Parathyroid adenoma (tissue), 2 donors: ENCODE measurements around the gene C1QTNF4.

Source experiments
- H2AFZ ChIP-seq: fragments of 300-600 bp; sonication (generic); one replicate; pipeline ENCODE4 v1.7.0; 2017; ENCODE audit warnings: antibody characterized with exemption, mild to moderate bottlenecking
- H3K27ac ChIP-seq: fragments of 300-600 bp; sonication (generic); one replicate; pipeline ENCODE4 v1.7.0; 2017
- H3K27me3 ChIP-seq: fragments of 300-600 bp; sonication (generic); one replicate; pipeline ENCODE4 v1.7.0; 2017; ENCODE audit warnings: low read length; ENCODE audit not compliant: control insufficient read depth, insufficient read depth
- H3K36me3 ChIP-seq: fragments of 300-600 bp; sonication (generic); one replicate; pipeline ENCODE4 v1.7.0; 2017; ENCODE audit warnings: low read length; ENCODE audit not compliant: control insufficient read depth, insufficient read depth
- H3K4me1 ChIP-seq: fragments of 300-600 bp; sonication (generic); one replicate; pipeline ENCODE4 v1.7.0; 2017; ENCODE audit warnings: control low read depth
- H3K4me2 ChIP-seq: fragments of 300-600 bp; sonication (generic); one replicate; pipeline ENCODE4 v1.7.0; 2017; ENCODE audit warnings: low read length
- H3K4me3 ChIP-seq: fragments of 300-600 bp; sonication (generic); one replicate; pipeline ENCODE4 v1.7.0; 2017; ENCODE audit warnings: low read depth, low read length
- H3K79me2 ChIP-seq: fragments of 300-600 bp; sonication (generic); one replicate; pipeline ENCODE4 v1.7.0; 2017; ENCODE audit warnings: control low read depth
- H3K9ac ChIP-seq: fragments of 300-600 bp; sonication (generic); one replicate; pipeline ENCODE4 v1.7.0; 2017; ENCODE audit warnings: mild to moderate bottlenecking
- H3K9me3 ChIP-seq: fragments of 300-600 bp; sonication (generic); one replicate; pipeline ENCODE4 v1.7.0; 2017; ENCODE audit warnings: low read length; ENCODE audit not compliant: control insufficient read depth
- CTCF ChIP-seq: fragments of 300-600 bp; sonication (generic); IDR thresholded peaks from one replicate; pipeline ENCODE4 v1.7.0; 2017; ENCODE audit warnings: antibody characterized with exemption, mild to moderate bottlenecking
- donor health status: primary hyperparathyroidism.

C1QTNF4 gene

GRCh38 chr11:47631473-47631872, 37.3 kb upstream of the C1QTNF4 start:
- no peak for TF ChIP-seq CTCF

GRCh38 chr11:47628026-47628425, 33.8 kb upstream of the C1QTNF4 start:
- H3K4me1 ChIP-seq, result no peaks in the 10 kb centered on the region
- no peak overlapping the region for H3K4me3 ChIP-seq
- TF ChIP-seq CTCF, result no peak
- no peak overlapping the region for H2AFZ ChIP-seq
- H3K4me2 ChIP-seq, result no peak overlapping the region
- H3K9me3 ChIP-seq, result no peaks in the 10 kb centered on the region
- no peaks in the 10 kb centered on the region for H3K36me3 ChIP-seq
- H3K27ac ChIP-seq, result no peak overlapping the region
- H3K79me2 ChIP-seq, result no peaks in the 10 kb centered on the region
- H3K9ac ChIP-seq, result no peak overlapping the region
- H3K27me3 ChIP-seq, result no peaks in the 10 kb centered on the region

More at GRCh38 chr11:47631473-47631872, 37.3 kb upstream of the C1QTNF4 start:
- Histone ChIP-seq H3K4me2 (no peak overlapping the region), H3K36me3 (no peaks in the 10 kb centered on the region), H3K27me3 (no peaks in the 10 kb centered on the region), H2AFZ (no peak overlapping the region), H3K27ac (no peak overlapping the region), H3K4me3 (no peak overlapping the region), H3K9ac (no peak overlapping the region), H3K9me3 (no peaks in the 10 kb centered on the region), H3K4me1 (no peaks in the 10 kb centered on the region), H3K79me2 (no peaks in the 10 kb centered on the region)

- Histone ChIP-seq H3K4me3 (no peak overlapping the region), H3K27ac (no peak overlapping the region), H3K9me3 (no peaks in the 10 kb centered on the region), H3K27me3 (no peaks in the 10 kb centered on the region), H3K4me1 (no peaks in the 10 kb centered on the region), H3K36me3 (no peaks in the 10 kb centered on the region), H3K9ac (no peak overlapping the region), H3K4me2 (no peak overlapping the region), H2AFZ (no peak overlapping the region), H3K79me2 (no peaks in the 10 kb centered on the region)
- no peak for TF ChIP-seq CTCF
Observed at GRCh38 chr11:47626234-47626633, 32.0 kb upstream of the C1QTNF4 start.

GRCh38 chr11:47620836-47621378, 26.7 kb upstream of the C1QTNF4 start:
- Histone ChIP-seq H3K27ac (no peak overlapping the region), H2AFZ (no peak overlapping the region), H3K4me3 (no peak overlapping the region), H3K4me1 (no peaks in the 10 kb centered on the region), H3K27me3 (no peaks in the 10 kb centered on the region), H3K4me2 (no peak overlapping the region), H3K9ac (no peak overlapping the region), H3K79me2 (no peaks in the 10 kb centered on the region), H3K9me3 (no peaks in the 10 kb centered on the region), H3K36me3 (no peaks in the 10 kb centered on the region)
- no peak for TF ChIP-seq CTCF

GRCh38 chr11:47617417-47617809, 23.2 kb upstream of the C1QTNF4 start:
- Histone ChIP-seq H3K27me3 (no peaks in the 10 kb centered on the region), H2AFZ (no peak overlapping the region), H3K4me1 (no peaks in the 10 kb centered on the region), H3K4me2 (no peak overlapping the region), H3K9ac (no peak overlapping the region), H3K27ac (no peak overlapping the region), H3K4me3 (no peak overlapping the region), H3K79me2 (no peaks in the 10 kb centered on the region), H3K36me3 (no peaks in the 10 kb centered on the region), H3K9me3 (no peaks in the 10 kb centered on the region)
- TF ChIP-seq CTCF, result no peak
